ENCODE measurements around the gene NRG2. TPM values are rescaled to one million over a fixed set of nuclear protein-coding genes. Genes with fewer than 3 reads are reported as not detected.

The NRG2 gene
- total RNA-seq, 2 experiments from 2014 or later: 0.11 to 0.14 TPM

DNA sequence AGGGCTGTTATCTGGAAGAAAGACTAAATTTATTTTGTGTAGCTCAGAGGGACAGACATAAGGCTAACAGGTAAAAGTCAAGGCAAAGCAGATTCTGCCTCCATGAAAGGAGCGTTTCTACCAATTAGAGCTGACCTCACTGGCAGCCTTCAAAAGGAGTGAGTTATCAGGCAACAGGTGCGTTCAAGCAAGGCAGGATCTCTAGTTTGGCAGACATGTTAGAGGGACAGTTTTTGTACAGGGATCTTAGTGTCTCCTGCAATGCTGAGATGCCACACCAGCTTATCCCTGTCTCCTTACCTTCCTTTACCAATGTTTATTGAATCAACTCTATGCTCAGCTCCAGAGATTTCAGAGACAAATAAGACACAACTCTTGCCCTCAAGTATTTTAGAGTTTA lies 73.8 kb downstream of the NRG2 start:
- DNase-seq (no peak), ATAC-seq (no peak)
- Mint-ChIP-seq H3K36me3 (ENCODE audit: low read depth) (no peaks in the 10 kb centered on the region), H3K9me3 (ENCODE audit: low read depth) (no peaks in the 10 kb centered on the region), H3K27me3 (peaks cover 17% of the 10 kb centered on the region), H3K4me1 (no peaks in the 10 kb centered on the region), H3K27ac (no peak overlapping the region), H3K4me3 (no peak overlapping the region)
- POLR2A ChIA-PET: interaction anchor here (0.6 kb wide), 1 partner anchor 194 kb away, joined by 3 read pairs; no protein-coding TSS in a partner anchor
- intact Hi-C loops (cut with DNase I, micrococcal nuclease): loop anchor here in 1 of 2 experiments (10.0 kb wide), 1 partner anchor 125 kb away; no protein-coding TSS in a partner anchor
- CTCF ChIA-PET: interaction anchor here (0.5 to 10.0 kb wide), 80 partner anchors 8 to 309 kb away, joined by 3 to 186 read pairs (median 5); partner anchors contain the start of gene PSD2

DNA sequence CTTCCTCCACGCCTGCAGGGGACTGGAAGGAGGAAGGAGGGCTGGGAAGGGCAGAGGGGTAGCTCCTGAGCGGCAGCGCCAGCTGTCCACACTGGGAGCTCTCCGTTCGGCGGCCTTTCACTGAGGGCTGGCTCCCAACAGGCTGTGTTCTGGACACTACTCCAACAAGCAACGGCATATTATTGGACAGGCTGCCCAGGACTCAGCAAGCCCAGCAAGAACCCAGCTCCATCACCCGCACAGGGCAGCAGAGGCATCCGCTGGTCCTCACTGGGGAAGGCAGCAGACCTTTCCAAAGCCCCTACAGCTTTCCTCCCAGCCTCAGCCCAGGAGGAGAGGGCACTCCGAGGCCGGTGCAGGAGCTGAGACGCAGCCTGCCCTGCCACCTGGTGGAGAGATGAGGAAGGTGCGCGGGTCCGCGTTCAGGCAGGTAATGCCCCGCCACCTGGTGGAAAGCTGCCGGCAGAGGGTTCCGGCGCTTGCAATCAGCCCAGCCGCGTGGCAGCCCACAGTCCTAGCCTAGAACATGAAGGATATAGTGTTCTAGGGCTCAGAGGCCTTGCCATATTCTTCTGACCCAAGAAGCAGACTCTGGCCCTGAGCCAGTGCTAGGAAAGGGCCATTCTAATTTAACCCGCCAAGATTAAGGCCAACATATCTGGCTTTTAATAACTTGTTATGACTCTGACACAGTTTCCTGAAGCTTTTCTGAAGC lies 74.4 kb downstream of the NRG2 start:
- no peak overlapping the region for H3K4me3 Mint-ChIP-seq
- H3K36me3 Mint-ChIP-seq (ENCODE audit: low read depth): no peaks in the 10 kb centered on the region
- ATAC-seq (peak; percentile 100), DNase-seq (peak; percentile 95)
- ChIA-PET POLR2A (interaction anchor here (0.6 kb wide), 2 partner anchors 12 to 194 kb away, joined by 3 read pairs; no protein-coding TSS in a partner anchor), CTCF (interaction anchor here (0.5 to 10.0 kb wide), 87 partner anchors 9 to 1723 kb away, joined by 3 to 186 read pairs (median 5); partner anchors contain the start of gene PSD2)
- H3K4me1 Mint-ChIP-seq: no peaks in the 10 kb centered on the region
- H3K27ac Mint-ChIP-seq: no peak overlapping the region
- H3K9me3 Mint-ChIP-seq (ENCODE audit: low read depth): no peaks in the 10 kb centered on the region
- intact Hi-C loops (cut with DNase I, micrococcal nuclease): loop anchor here (1.0 to 10.0 kb wide), 6 partner anchors 104 to 193 kb away; no protein-coding TSS in a partner anchor
- peaks cover 17% of the 10 kb centered on the region for H3K27me3 Mint-ChIP-seq

DNA sequence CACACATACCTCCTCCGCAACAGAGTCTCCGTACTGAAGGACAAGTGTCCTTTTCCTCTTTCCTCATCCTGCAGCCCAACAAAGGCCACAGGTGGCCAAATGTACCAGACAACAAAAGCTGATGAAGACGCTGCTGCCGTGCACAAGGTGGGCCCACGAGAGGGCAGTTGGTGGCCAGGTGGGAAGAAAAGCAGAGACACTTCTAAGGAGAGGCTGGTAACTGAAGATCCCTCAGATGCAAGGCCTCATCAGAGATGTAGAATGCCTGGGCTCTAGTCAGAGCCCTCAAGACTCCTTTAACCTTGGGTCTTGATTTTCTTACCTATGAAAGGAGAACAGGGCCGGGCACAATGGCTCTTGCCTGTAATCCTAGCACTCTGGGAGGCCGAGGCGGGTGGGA lies 75.7 kb downstream of the NRG2 start:
- ATAC-seq (no peak), DNase-seq (no peak)
- CTCF ChIA-PET: interaction anchor here (0.7 to 10.0 kb wide), 17 partner anchors 10 to 371 kb away, joined by 3 to 186 read pairs (median 4); no protein-coding TSS in a partner anchor
- intact Hi-C loops (cut with DNase I, micrococcal nuclease): loop anchor here in 1 of 2 experiments (10.0 kb wide), 1 partner anchor 123 kb away; no protein-coding TSS in a partner anchor
- H3K9me3 Mint-ChIP-seq (ENCODE audit: low read depth): no peaks in the 10 kb centered on the region
- peaks cover 17% of the 10 kb centered on the region for H3K27me3 Mint-ChIP-seq
- no peaks in the 10 kb centered on the region for H3K36me3 Mint-ChIP-seq (ENCODE audit: low read depth)
- POLR2A ChIA-PET: no interaction called here
- H3K4me3 Mint-ChIP-seq: no peak overlapping the region
- H3K27ac Mint-ChIP-seq: no peak overlapping the region
- no peaks in the 10 kb centered on the region for H3K4me1 Mint-ChIP-seq

GRCh38 chr5:139966856-139967255 lies 76.2 kb downstream of the NRG2 start:
- CTCF ChIA-PET: interaction anchor here (0.6 to 10.0 kb wide), 11 partner anchors 9 to 181 kb away, joined by 3 to 186 read pairs (median 4); no protein-coding TSS in a partner anchor
- intact Hi-C loops (cut with DNase I, micrococcal nuclease): loop anchor here in 1 of 2 experiments (10.0 kb wide), 1 partner anchor 122 kb away; no protein-coding TSS in a partner anchor
- ATAC-seq: no peak

DNA sequence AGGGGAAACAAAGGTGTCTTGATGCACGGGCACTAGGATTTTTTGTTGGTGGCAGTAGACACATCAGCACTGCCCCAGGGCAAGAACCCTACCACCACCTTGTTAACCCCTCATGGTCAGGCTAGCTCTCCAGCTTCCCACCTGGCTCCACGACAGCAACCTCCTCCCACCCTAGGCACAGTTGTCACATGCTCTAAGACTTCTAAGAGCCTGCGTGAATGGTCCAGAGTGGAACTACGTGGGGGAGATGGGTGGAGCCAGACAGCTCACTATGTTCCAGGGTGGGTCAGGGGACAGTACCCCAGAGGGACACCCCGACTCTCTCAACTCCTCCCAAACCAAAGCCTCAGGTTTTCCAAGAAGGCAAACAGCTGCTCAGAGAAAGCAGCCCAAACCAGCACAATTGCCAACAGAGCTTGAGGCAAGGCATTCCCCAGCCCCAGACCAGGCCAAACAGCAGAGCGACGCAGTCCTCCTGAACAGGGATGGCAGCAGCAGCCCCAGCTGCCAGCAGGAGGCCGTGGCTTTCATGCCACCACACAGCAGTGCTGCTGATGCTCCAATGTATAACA lies 78.0 kb downstream of the NRG2 start:
- no peaks in the 10 kb centered on the region for H3K36me3 Mint-ChIP-seq (ENCODE audit: low read depth)
- ATAC-seq (no peak), DNase-seq (no peak)
- no peak overlapping the region for H3K27ac Mint-ChIP-seq
- intact Hi-C loops (cut with DNase I, micrococcal nuclease): loop anchor here in 1 of 2 experiments (10.0 kb wide), 1 partner anchor 120 kb away; no protein-coding TSS in a partner anchor
- peaks cover 8% of the 10 kb centered on the region for H3K27me3 Mint-ChIP-seq
- POLR2A ChIA-PET: no interaction called here
- no peak overlapping the region for H3K4me3 Mint-ChIP-seq
- H3K4me1 Mint-ChIP-seq: no peaks in the 10 kb centered on the region
- H3K9me3 Mint-ChIP-seq (ENCODE audit: low read depth): no peaks in the 10 kb centered on the region
- CTCF ChIA-PET: interaction anchor here (0.6 to 10.0 kb wide), 3 partner anchors 179 to 709 kb away, joined by 5 to 186 read pairs (median 5); no protein-coding TSS in a partner anchor

More at GRCh38 chr5:139966856-139967255, 76.2 kb downstream of the NRG2 start:
- no peaks in the 10 kb centered on the region for H3K36me3 Mint-ChIP-seq (ENCODE audit: low read depth)
- no peak overlapping the region for H3K27ac Mint-ChIP-seq
- no peak overlapping the region for H3K4me3 Mint-ChIP-seq
- peaks cover 17% of the 10 kb centered on the region for H3K27me3 Mint-ChIP-seq
- no peak for DNase-seq
- no peaks in the 10 kb centered on the region for H3K4me1 Mint-ChIP-seq
- POLR2A ChIA-PET: no interaction called here
- H3K9me3 Mint-ChIP-seq (ENCODE audit: low read depth): no peaks in the 10 kb centered on the region

- H3K4me1 Mint-ChIP-seq: no peaks in the 10 kb centered on the region
- ATAC-seq: no peak
- ChIA-PET CTCF (interaction anchor here (0.6 to 10.0 kb wide), 3 partner anchors 178 to 708 kb away, joined by 5 to 186 read pairs (median 5); no protein-coding TSS in a partner anchor), POLR2A (no interaction called here)
- no peak overlapping the region for H3K27ac Mint-ChIP-seq
- H3K9me3 Mint-ChIP-seq (ENCODE audit: low read depth): no peaks in the 10 kb centered on the region
- DNase-seq: no peak
- no peak overlapping the region for H3K4me3 Mint-ChIP-seq
- no peaks in the 10 kb centered on the region for H3K36me3 Mint-ChIP-seq (ENCODE audit: low read depth)
- peaks cover 4% of the 10 kb centered on the region for H3K27me3 Mint-ChIP-seq
- intact Hi-C loops (cut with DNase I, micrococcal nuclease): loop anchor here in 1 of 2 experiments (10.0 kb wide), 1 partner anchor 120 kb away; no protein-coding TSS in a partner anchor
Observed at GRCh38 chr5:139964266-139964993, 78.7 kb downstream of the NRG2 start.

GRCh38 chr5:139962445-139962844 lies 80.7 kb downstream of the NRG2 start:
- CTCF ChIA-PET: no interaction called here
- no peaks in the 10 kb centered on the region for H3K36me3 Mint-ChIP-seq (ENCODE audit: low read depth)
- no peaks in the 10 kb centered on the region for H3K27me3 Mint-ChIP-seq
- ATAC-seq: no peak
- no peak overlapping the region for H3K27ac Mint-ChIP-seq
- no peaks in the 10 kb centered on the region for H3K4me1 Mint-ChIP-seq
- POLR2A ChIA-PET: no interaction called here
- DNase-seq: no peak
- intact Hi-C loops (cut with DNase I, micrococcal nuclease): loop anchor here in 1 of 2 experiments (10.0 kb wide), 1 partner anchor 118 kb away; no protein-coding TSS in a partner anchor
- H3K4me3 Mint-ChIP-seq: no peak overlapping the region
- H3K9me3 Mint-ChIP-seq (ENCODE audit: low read depth): no peaks in the 10 kb centered on the region

GRCh38 chr5:139961435-139962157 lies 81.5 kb downstream of the NRG2 start:
- CTCF ChIA-PET: no interaction called here
- Mint-ChIP-seq H3K36me3 (ENCODE audit: low read depth) (no peaks in the 10 kb centered on the region), H3K4me1 (no peaks in the 10 kb centered on the region), H3K27ac (no peak overlapping the region), H3K9me3 (ENCODE audit: low read depth) (no peaks in the 10 kb centered on the region), H3K27me3 (no peaks in the 10 kb centered on the region), H3K4me3 (no peak overlapping the region)
- intact Hi-C loops (cut with DNase I, micrococcal nuclease): loop anchor here in 1 of 2 experiments (10.0 kb wide), 1 partner anchor 117 kb away; no protein-coding TSS in a partner anchor
- no peak for DNase-seq
- POLR2A ChIA-PET: no interaction called here
- ATAC-seq: no peak

DNA sequence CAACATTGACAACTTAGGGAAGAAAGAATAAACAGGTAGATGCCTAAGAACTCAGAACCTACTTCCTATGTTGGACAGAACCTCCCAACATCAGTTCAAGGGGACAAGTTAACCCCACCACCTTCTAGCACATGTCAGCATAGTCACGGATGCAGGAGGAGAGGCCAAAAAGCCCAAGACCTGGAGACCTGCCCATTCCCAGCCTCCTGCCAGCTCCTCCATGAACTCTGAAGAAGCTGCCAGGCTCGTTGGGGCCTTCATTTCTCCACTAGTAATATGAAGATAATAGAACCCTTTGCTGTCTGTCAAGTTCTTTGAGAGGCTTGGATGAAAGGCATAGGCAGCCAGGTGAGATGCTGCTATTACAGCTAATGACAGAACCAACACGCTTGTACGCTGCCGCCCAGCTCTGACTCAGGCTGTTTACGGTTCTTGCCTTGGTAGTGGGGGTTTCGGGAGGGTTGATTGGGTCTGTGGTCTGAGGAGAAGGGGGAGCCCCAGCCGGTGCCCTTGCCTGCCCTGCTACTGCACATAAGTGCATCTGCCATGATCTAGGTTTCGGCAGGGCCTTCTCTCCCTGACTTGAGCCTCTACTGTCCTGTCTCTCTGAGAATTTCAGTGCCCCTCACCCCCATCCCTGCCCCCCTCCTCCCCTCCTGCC lies 82.2 kb downstream of the NRG2 start:
- ATAC-seq (peak; percentile 73), DNase-seq (peak; percentile 46)
- CTCF ChIA-PET: no interaction called here
- no peaks in the 10 kb centered on the region for H3K36me3 Mint-ChIP-seq (ENCODE audit: low read depth)
- no peaks in the 10 kb centered on the region for H3K4me1 Mint-ChIP-seq
- H3K27ac Mint-ChIP-seq: no peak overlapping the region
- POLR2A ChIA-PET: no interaction called here
- no peaks in the 10 kb centered on the region for H3K9me3 Mint-ChIP-seq (ENCODE audit: low read depth)
- intact Hi-C loops (cut with DNase I, micrococcal nuclease): loop anchor here in 1 of 2 experiments (10.0 kb wide), 1 partner anchor 116 kb away; no protein-coding TSS in a partner anchor
- H3K4me3 Mint-ChIP-seq: no peak overlapping the region
- no peaks in the 10 kb centered on the region for H3K27me3 Mint-ChIP-seq

DNA sequence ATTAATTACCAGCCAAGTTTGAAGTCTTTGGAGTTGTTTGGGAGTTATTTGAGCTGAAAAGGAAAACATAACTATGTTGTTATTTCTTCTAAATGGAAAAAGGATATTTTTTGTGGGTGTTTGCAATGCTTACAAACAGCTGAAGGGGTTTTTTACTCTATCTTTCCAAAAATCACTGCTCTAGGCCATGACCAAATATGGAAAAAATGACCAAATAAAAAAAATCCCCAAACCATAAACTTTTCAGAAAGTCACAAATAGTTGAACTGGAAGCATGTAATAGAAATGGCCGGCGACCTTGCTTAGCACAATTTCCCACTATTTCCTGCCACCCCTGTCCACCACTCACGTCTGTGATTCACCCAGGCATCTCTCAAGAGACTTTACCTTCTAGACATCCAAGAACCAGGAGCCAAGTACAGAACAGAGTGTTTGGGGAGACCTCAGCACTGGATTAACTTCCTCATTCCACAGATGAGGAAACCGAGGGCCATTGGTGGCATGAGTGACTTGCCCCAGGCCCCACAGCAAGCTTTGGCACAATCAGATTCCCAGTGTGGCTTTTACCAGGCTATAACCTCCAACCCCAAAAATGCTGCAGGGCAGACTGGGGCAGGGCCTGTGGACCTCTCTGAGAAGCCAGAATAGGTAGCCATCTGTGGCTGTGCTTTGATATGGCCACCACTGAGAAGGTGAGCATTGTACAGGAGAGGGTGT lies 84.5 kb downstream of the NRG2 start:
- Mint-ChIP-seq H3K27ac (no peak overlapping the region), H3K9me3 (ENCODE audit: low read depth) (no peaks in the 10 kb centered on the region), H3K4me1 (no peaks in the 10 kb centered on the region), H3K36me3 (ENCODE audit: low read depth) (no peaks in the 10 kb centered on the region), H3K27me3 (no peaks in the 10 kb centered on the region), H3K4me3 (no peak overlapping the region)
- intact Hi-C loops (cut with DNase I, micrococcal nuclease): no loop called here
- ChIA-PET POLR2A (no interaction called here), CTCF (interaction anchor here (5.2 kb wide), 1 partner anchor 11 kb away, joined by 45 read pairs; no protein-coding TSS in a partner anchor)
- DNase-seq (no peak), ATAC-seq (no peak)
